HepG2 (cell line): Measurements from ENCODE around the gene NTM. TPM values are rescaled to one million over a fixed set of nuclear protein-coding genes. Genes with fewer than 3 reads are reported as not detected.

Experiments
- ATAC-seq: fragments of 200-7000 bp; cut with Tn5 transposase; 3 replicates; pipeline ENCODE4 v1.9.1; 2020; ENCODE audit warnings: mild to moderate bottlenecking, moderate library complexity
- BruUV-seq: library from RNA; stranded (reverse); fragments of 400-500 nt; replicated peaks from 2 replicates; lab custom pipeline; 2021; lab: Mats Ljungman, UMichigan
- CTCF ChIA-PET: fragments of 300-600 bp; formaldehyde crosslinking; extraction: SDS; loops from one replicate; lab custom pipeline; 2021; ENCODE audit warnings: low total read pairs, inconsistent platforms, low intra/inter-chr PET ratio; lab: Yijun Ruan, JAX
- POLR2A ChIA-PET: fragments of 350-600 bp; sonication (Branson Sonifier 250); formaldehyde crosslinking; loops from one replicate; lab custom pipeline; 2020; ENCODE audit warnings: antibody characterized with exemption, inconsistent platforms; lab: Yijun Ruan, JAX
- DNase-seq: peaks from one replicate; pipeline ENCODE4 v3.0.0-alpha.2; 2015; ENCODE audit warnings: low spot score
- FAIRE-seq: peaks from 3 replicates; lab custom pipeline; 2011; peaks lifted over from hg19 to GRCh38; lab: Jason Lieb, UNC
- H2AFZ ChIP-seq: one replicate; pipeline ENCODE4 v1.6.1; 2011; ENCODE audit warnings: low read length, inconsistent platforms
- H3K27ac ChIP-seq: fragments of 300-600 bp; 3 replicates; pipeline ENCODE4 v1.8.0; 2011; ENCODE audit warnings: mixed run types, mild to moderate bottlenecking, mixed read lengths, low read length, inconsistent platforms; ENCODE audit not compliant: insufficient read depth; ENCODE audit errors: extremely low read length
- H3K27me3 ChIP-seq, 2 experiments: fragments of 200-600 bp in 1 of 2; 2 replicates in 1 of 2; 3 replicates in 1 of 2; pipeline versions ENCODE4 v1.6.0 to v1.8.0; 2011; ENCODE audit warnings: low read length in 2 of 2, mild to moderate bottlenecking in 2 of 2, moderate library complexity in 2 of 2, inconsistent platforms in 1 of 2; ENCODE audit not compliant: insufficient read depth in 2 of 2, control insufficient read depth in 1 of 2
- H3K36me3 ChIP-seq, 2 experiments: fragments of 200-600 bp in 1 of 2; replicated peaks in 1 of 2; 2 replicates in 1 of 2; 3 replicates in 1 of 2; pipeline versions ENCODE4 v1.5.1 to v1.8.0; 2011; ENCODE audit warnings: low read length in 2 of 2, inconsistent platforms in 1 of 2; ENCODE audit not compliant: insufficient read depth in 2 of 2, control insufficient read depth in 1 of 2
- H3K4me1 ChIP-seq: 2 replicates; pipeline ENCODE4 v1.5.1; 2012; ENCODE audit warnings: low read length, inconsistent platforms; ENCODE audit not compliant: insufficient read depth
- H3K4me2 ChIP-seq: 2 replicates; pipeline ENCODE4 v1.6.0; 2011; ENCODE audit warnings: low read depth, low read length, inconsistent platforms
- H3K4me3 ChIP-seq, 3 experiments: fragments of 200-600 bp in 1 of 3; sonication (generic), shearing (Covaris generic) in 1 of 3; replicated peaks in 1 of 3; 2 replicates each; pipeline ENCODE4 v1.5.1; 2011 to 2016; ENCODE audit warnings: low read length in 3 of 3, inconsistent platforms in 2 of 3, low read depth in 2 of 3, mild to moderate bottlenecking in 2 of 3, control low read depth in 1 of 3, mixed read lengths in 1 of 3; ENCODE audit not compliant: insufficient read depth in 1 of 3
- H3K79me2 ChIP-seq: one replicate; pipeline ENCODE4 v1.6.1; 2011; ENCODE audit warnings: low read length, inconsistent platforms; ENCODE audit not compliant: insufficient read depth
- H3K9ac ChIP-seq: 2 replicates; pipeline ENCODE4 v1.6.0; 2011; ENCODE audit warnings: mild to moderate bottlenecking, low read depth, low read length, inconsistent platforms; ENCODE audit not compliant: insufficient read depth
- H3K9me3 ChIP-seq: 2 replicates; pipeline ENCODE4 v1.5.1; 2012; ENCODE audit warnings: mild to moderate bottlenecking, low read length
- H4K20me1 ChIP-seq: 2 replicates; pipeline ENCODE4 v1.6.0; 2011; ENCODE audit warnings: inconsistent platforms, mild to moderate bottlenecking, low read length, moderate library complexity; ENCODE audit not compliant: insufficient read depth
- ARNT ChIP-seq: fragments of 450-650 bp; IDR thresholded peaks from 2 replicates; pipeline ENCODE4 v1.6.1; 2017
- FOXA3 ChIP-seq: IDR thresholded peaks from 2 replicates; pipeline ENCODE4 v1.6.1; 2016; ENCODE audit warnings: missing genetic modification reagents, missing compliant biosample characterization
- KAT7 ChIP-seq: IDR thresholded peaks from 2 replicates; pipeline ENCODE4 v1.6.1; 2018; ENCODE audit warnings: borderline replicate concordance, missing compliant biosample characterization
- KLF9 ChIP-seq: IDR thresholded peaks from 2 replicates; pipeline ENCODE4 v1.6.1; 2016; ENCODE audit warnings: low read depth
- MIER3 ChIP-seq: IDR thresholded peaks from 2 replicates; pipeline ENCODE4 v1.6.1; 2016; ENCODE audit warnings: missing compliant biosample characterization, borderline replicate concordance
- POGK ChIP-seq: sonication (generic); formaldehyde crosslinking; conservative IDR thresholded peaks from 2 replicates; pipeline ENCODE4 v1.8.0; 2022; ENCODE audit warnings: mild to moderate bottlenecking, moderate library complexity, missing genetic modification reagents
- SNAPC2 ChIP-seq: sonication (generic); formaldehyde crosslinking; IDR thresholded peaks from 2 replicates; pipeline ENCODE4 v1.8.1; 2022; ENCODE audit warnings: mild to moderate bottlenecking, missing genetic modification reagents
- ZFP36L1 ChIP-seq: sonication (generic); formaldehyde crosslinking; IDR thresholded peaks from 2 replicates; pipeline ENCODE4 v1.8.0; 2022; ENCODE audit warnings: mild to moderate bottlenecking, missing genetic modification reagents, moderate library complexity
- ZNF124 ChIP-seq: sonication (generic); formaldehyde crosslinking; IDR thresholded peaks from 2 replicates; pipeline ENCODE4 v1.4.0; 2020; ENCODE audit warnings: missing genetic modification reagents
- ZNF142 ChIP-seq: sonication (generic); formaldehyde crosslinking; IDR thresholded peaks from 2 replicates; pipeline ENCODE4 v1.4.0; 2020; ENCODE audit warnings: missing genetic modification reagents
- ZNF333 ChIP-seq: sonication (generic); formaldehyde crosslinking; IDR thresholded peaks from 2 replicates; pipeline ENCODE4 v1.4.0; 2020; ENCODE audit warnings: mild to moderate bottlenecking, missing genetic modification reagents, borderline replicate concordance
- ZNF577 ChIP-seq: sonication (generic); formaldehyde crosslinking; IDR thresholded peaks from 2 replicates; pipeline ENCODE4 v1.4.0; 2020; ENCODE audit warnings: mild to moderate bottlenecking, low read depth, missing genetic modification reagents, borderline replicate concordance
- ZNF589 ChIP-seq: sonication (generic); formaldehyde crosslinking; conservative IDR thresholded peaks from 2 replicates; pipeline ENCODE4 v1.8.0; 2022; ENCODE audit warnings: mild to moderate bottlenecking, moderate library complexity, missing genetic modification reagents
- ZNF713 ChIP-seq: sonication (generic); formaldehyde crosslinking; IDR thresholded peaks from 2 replicates; pipeline ENCODE4 v1.4.0; 2020; ENCODE audit warnings: mild to moderate bottlenecking, missing genetic modification reagents
- ZUFSP ChIP-seq: sonication (generic); formaldehyde crosslinking; IDR thresholded peaks from 2 replicates; pipeline ENCODE4 v1.9.0; 2021; ENCODE audit warnings: missing genetic modification reagents, mild to moderate bottlenecking, borderline replicate concordance
- WGBS: methylation state at CpG from one replicate; pipeline ENCODE4 v1.1.6; 2017; ENCODE audit warnings: low lambda C conversion rate; 5-methylcytosine and 5-hydroxymethylcytosine counted together
- in situ Hi-C: cut with HindIII; loops from 2 replicates; pipeline ENCODE4 v1.10.0; 2017; ENCODE audit warnings: low pct_unique_long_range_greater_than_20kb; ENCODE audit not compliant: extremely low pct_ligation_motif_present
- intact Hi-C: fragments of 100-400 bp; cut with micrococcal nuclease; formaldehyde crosslinking; loops from one replicate; pipeline ENCODE4 v1.10.0; 2022; ENCODE audit not compliant: unreplicated experiment
- polyA plus RNA-seq, 8 experiments: library from polyadenylated mRNA; depleted of rRNA in 3 of 8; stranded (reverse) in 7 of 8; unstranded in 1 of 8; fragments of >200 nt; fragmentation: Illumina TruSeq in 4 of 8; extraction: Trizol in 4 of 8; gene quantifications; 2 replicates each; pipeline versions ENCODE4 v1.2.1 to v1.2.3, GENCODE V29; 2011 to 2016; ENCODE audit warnings: low read depth in 4 of 8, missing spikeins in 1 of 8, mixed read lengths in 1 of 8; ENCODE audit not compliant: insufficient read depth in 1 of 8
- total RNA-seq, 5 experiments: library from RNA; depleted of rRNA; stranded (reverse); fragments of >200 nt; fragmentation: Illumina TruSeq; extraction: Trizol; gene quantifications; 2 replicates each; pipeline ENCODE4 v1.2.3, GENCODE V29; 2016; ENCODE audit warnings: low read depth in 1 of 5

The NTM gene
- total and polyA plus RNA-seq, 2 of the 13 experiments (the other 11 are each of a cell fraction or from before 2014, with no cell fraction given) = not detected

- Histone ChIP-seq H3K9ac (no peak overlapping the region), H3K4me2 (no peak overlapping the region), H3K27me3 (peaks cover 1 to 13% of the 10 kb centered on the region in 2 experiments; a peak in 3 of 5 replicates), H3K36me3 (no peaks in the 10 kb centered on the region), H2AFZ (no peak overlapping the region), H3K4me1 (no peaks in the 10 kb centered on the region), H3K4me3 (no peak overlapping the region), H3K9me3 (peaks cover 5% of the 10 kb centered on the region; the same call in 1 of the 2 replicates), H3K79me2 (no peaks in the 10 kb centered on the region), H4K20me1 (0 out of 2 replicates have a peak, but pooled peaks cover 2% of the 10 kb centered on the region), H3K27ac (no peak overlapping the region)
- in situ Hi-C loops = no loop called here
- intact Hi-C loops = no loop called here
- FAIRE-seq = no peak
- no peak for DNase-seq
- WGBS = 13% methylated on average over 1 of the region's 7 CpGs
- ATAC-seq = no peak
- ChIA-PET POLR2A (no interaction called here), CTCF (no interaction called here)
- no TSS peak for BruUV-seq
- TF ChIP-seq POGK (CRISPR knock-in tag) (no peak), ZNF142 (CRISPR knock-in tag) (no peak), KAT7 (CRISPR knock-in tag) (no peak), FOXA3 (CRISPR knock-in tag) (no peak), ZNF124 (CRISPR knock-in tag) (no peak), ZUFSP (no peak), ZNF577 (CRISPR knock-in tag) (no peak), ZNF333 (no peak), ZFP36L1 (CRISPR knock-in tag) (no peak), KLF9 (CRISPR knock-in tag) (no peak), SNAPC2 (CRISPR knock-in tag) (no peak), ZNF713 (CRISPR knock-in tag) (no peak), MIER3 (no peak), ARNT (no peak), ZNF589 (CRISPR knock-in tag) (no peak)
Measured at GRCh38 chr11:131537196-131537595, 166.8 kb downstream of the NTM start.
